GM21423 (cell line): ENCODE measurements around the gene ROBO1.
"Not testable (repeated sequence)": the region's sequence is repeated elsewhere in the genome, so short reads cannot be mapped to it uniquely, and the experiment has no call there.

Experiments
- ATAC-seq: cut with Tn5 transposase; IDR thresholded peaks from one replicate; pipeline ENCODE4 v1.9.1; 2021; ENCODE audit warnings: mild to moderate bottlenecking, moderate library complexity; ENCODE audit not compliant: unreplicated experiment

ROBO1 gene

DNA sequence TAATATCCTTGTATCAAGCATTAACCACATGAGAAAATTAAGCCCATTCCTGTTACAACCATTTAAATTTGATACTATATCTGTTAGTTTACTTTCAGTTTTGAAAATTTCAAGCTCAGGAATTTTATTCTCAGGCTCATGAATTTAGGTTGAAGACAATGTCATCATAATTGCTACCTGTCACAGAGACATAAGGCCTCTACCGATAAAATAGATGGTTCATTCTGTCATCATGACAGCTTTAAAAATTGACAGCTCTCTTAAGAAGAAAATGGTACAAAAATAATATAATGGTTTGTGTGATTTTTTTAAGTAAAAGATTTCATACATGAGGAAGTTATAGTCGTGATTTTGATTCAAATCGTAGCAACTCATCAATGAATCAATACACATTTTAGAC is 1003.2 kb downstream of the ROBO1 start:
- ATAC-seq: no peak

DNA sequence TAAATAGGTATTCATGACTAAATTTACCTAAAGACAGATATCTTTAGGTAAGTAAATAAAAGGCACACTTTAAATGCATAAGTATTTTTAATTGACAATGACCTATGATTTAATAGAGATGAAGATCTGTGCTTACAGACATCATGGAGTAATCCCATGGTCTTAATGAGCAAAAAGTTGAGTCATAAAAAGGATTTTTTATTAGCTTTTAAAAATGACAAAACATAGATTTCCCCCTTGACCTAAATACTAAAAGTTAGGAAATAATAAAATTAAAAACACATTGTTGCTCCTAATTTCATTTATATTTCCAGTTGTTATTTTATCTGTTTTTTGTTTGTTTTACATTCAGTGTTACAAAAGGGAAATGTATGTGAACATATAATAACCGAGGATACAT is 1005.7 kb downstream of the ROBO1 start:
- ATAC-seq: no peak

DNA sequence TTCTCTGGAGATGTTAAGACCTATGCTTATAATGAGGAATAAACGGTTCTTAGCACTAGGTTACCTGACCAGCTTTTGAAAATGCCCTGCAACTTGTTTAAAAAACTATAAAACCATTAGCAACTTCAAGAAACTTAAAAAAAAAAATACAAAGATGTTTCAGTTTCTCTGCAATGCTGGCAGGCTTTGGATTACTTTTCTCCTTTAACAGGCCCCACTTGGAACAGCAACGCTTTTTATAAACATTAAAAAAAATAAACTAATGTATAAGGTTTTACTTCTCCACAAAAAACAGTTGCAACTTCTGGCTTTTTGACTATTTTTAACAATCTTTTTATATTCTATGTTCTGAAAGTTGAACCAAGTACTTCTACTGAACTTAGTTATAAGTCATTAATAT is 1006.7 kb downstream of the ROBO1 start:
- no peak for ATAC-seq

DNA sequence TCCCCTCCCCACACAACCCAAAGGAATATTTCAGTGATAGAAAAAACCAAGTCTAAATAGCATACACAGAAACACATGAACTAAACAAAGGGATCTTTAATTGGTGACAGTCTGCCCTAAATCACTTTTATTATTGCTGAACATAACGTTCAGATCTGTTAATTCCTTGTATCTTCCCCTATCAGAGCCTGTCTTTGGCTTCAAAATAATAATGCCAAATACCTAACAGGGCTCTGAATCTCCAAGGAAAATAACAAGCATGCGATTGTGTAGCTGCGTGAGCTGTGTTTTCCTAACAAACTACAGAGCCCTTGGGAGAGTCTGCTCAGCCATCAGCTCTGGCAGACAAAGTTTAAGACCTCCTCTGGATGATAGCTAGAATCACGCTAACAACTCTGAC is 1010.1 kb downstream of the ROBO1 start:
- no peak for ATAC-seq

DNA sequence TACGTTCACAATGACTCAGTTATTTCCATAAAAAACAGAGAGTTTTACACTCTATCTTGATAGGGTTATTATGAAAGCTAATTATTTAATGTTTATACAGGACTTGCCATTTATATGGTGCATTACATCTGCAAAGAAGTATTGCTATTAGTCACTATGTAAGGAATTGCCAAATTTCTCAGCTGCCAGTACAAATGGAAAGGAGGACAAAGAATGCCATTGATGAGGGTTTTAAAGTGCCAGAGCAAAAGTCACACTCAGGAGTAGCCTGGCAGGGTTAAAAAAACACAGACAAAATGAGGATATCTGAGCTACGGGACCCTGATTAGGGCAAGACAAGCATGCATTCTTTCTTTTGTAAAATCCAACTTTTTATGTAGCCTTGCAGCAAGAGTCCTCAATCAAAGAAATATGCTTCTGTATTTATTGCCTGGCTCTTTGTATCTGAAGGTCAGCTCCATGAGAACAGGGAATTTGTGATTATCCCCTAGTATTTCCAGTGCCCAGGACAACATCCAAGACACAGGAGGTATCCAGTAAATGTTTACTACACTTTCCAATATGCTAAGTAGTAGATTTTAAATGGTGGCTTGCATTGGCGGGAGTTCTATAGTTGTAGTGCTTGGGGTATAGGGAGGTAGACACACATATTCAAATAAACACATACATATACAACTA is 1013.6 kb downstream of the ROBO1 start:
- ATAC-seq: no peak

DNA sequence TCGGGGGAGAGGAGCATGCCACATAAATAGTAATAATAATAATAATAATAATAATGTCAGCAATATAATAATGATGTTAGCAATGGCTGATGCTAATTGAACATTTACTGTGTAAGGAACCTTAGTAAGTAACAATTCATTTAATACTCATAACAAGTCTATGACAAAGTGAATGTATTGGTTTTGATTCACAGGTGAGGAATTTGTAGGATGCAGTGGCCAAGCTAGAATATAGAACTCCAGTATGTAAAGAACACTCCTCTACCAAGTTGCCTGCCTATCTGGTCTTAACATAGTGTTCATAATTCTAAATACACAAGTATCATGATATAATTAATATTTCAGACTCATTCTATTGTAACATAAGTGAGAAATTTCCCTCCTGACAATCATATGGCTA is 1016.5 kb downstream of the ROBO1 start:
- ATAC-seq: no peak

DNA sequence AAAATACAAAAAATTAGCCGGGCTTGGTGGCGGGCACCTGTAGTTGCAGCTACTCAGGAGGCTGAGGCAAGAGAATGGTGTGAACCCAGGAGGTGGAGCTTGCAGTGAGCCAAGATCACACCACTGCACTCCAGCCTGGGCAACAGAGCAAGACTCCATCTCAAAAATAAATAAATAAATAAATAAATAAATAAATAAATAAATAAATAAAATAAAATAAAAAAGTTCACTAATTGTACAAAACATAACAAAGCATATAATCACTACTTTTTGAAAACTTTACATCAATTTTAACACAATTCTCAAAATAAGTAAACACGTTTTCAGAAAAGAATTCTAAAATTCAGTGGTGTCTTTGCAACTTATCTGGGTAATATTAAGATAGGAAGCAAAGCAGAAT is 1017.5 kb downstream of the ROBO1 start:
- not testable (repeated sequence) for ATAC-seq

DNA sequence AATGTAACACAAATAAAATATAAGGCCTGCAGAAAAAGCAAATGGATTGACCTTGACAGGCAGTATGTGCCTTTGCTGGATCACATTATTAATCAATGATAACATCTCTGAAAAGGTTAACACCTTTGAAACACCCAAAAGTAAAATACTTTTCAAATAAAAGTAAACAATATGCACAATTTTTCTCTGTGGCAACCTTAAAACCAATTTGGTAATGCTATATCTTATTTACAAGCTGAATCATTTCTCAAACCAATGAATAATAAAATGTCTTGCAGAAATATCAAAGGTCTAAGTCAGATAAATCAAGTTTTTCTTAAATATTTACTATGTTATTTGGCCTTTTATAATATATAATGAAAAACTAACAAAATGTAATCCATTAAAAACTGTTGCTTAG is 1018.7 kb downstream of the ROBO1 start:
- ATAC-seq: no peak

DNA sequence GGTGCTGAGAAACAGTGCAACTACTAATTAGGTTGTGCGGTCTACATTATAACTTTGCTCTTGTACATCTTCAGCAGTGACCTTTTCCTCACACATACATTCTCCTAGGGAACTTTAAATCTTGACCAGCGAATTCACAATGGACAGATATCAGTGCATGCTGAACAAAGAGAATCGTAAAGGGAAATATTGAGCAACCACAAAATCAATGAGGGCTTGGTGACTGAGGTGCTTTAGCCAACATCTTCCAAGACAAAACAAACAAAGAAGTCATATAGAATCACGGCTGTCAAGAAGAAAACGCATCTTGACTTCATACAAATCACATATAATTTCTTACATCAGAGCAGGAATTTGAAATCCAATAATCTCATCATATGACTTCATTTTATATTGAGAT is 1022.0 kb downstream of the ROBO1 start:
- ATAC-seq: no peak

DNA sequence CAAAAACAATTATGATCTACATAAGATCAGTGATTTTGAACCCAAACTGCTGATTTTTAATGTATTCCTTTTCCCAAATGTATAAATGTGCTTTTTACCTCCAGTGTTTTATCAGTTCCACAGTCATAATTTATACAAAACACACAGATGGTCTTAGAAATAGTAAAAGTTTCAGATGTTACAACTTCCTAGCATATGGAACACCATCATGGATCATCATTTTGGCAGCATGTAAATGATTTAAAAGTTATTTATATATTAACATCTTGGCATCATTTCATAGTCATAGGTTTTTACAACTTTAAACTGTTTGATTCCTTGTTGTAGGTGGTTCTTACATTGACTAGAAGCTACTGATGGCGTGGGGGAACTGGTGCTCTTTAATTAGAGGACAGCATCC is 1025.3 kb downstream of the ROBO1 start:
- no peak for ATAC-seq

DNA sequence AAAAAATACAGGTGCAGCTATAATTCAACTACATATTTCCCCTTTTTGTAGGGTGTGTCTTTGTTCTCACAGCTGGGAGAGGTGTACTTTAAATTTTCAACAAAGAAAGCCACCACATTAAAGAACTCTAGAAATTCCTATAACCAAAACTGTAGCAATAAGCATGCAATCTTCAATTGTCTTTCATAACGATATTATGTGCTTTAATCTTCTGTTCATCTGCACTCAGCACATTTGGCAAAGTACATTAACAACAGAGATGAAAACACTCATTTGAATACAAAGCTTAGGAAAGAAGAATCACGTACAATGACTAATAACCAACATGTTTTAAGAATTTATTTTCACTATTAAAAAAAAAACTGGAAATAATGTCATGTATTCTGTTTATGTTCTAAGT is 1025.8 kb downstream of the ROBO1 start:
- no peak for ATAC-seq

DNA sequence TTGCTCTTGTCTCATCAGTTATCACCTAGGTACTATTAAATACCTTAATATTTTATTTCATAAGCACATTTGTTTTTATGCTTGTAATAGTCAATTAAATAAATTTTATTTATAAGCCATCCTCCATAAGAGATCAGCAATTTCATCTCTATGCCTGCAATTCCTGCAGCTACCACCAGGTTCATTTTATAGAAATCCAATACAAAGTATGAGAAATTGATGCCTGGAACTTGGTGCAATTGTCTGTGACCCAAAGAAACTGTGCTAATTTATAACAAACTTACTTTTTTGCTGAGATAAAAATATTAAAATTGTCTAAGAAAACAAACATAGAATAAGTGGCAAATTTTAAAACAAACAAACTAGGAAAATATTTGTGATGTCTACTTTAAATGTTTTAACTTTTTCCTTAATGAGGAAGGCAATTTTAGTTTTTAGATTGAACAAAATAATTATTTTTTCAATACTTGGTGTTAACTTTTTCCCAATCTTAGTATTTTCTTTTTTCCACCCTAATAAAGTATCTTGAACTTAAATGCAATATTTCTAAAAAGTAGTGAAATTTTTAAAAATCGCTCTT is 1026.6 kb downstream of the ROBO1 start:
- no peak for ATAC-seq

DNA sequence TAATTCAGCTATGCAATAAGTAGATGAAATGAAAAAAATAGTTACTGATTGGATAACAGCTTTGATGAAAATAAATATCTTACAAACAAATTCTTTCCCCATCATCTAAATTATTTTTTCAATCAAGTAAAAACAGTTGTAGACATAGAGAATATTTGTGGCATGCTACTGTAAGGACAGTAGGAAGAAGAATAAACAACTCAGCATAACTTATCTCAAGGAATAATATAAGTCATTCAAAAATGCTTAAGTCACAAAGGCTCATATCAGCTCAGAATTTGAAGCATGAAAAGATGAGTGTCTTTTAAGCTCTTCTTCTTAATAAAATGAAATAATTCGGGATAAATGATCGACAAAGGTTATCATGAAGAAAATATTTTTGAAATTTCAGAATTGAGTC is 1029.0 kb downstream of the ROBO1 start:
- no peak for ATAC-seq

DNA sequence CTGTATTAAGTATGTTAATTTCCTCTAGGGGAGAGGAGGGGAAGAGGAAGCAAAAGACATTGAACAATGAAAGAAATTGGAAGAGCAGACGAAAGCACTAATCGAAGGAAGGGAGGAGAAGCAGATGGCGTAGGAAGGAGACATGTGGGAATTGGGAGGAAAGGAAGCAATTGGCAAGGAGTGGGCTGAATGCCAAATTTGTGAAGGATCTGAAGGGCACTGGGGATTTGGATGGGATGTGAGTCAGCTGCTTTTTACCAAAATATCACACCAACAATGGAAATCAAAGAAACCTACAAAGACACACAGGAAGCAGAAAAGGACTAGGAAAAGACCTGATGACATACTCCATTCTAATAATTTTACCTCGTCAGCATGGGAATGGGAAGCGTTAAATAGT is 1029.8 kb downstream of the ROBO1 start:
- no peak for ATAC-seq

DNA sequence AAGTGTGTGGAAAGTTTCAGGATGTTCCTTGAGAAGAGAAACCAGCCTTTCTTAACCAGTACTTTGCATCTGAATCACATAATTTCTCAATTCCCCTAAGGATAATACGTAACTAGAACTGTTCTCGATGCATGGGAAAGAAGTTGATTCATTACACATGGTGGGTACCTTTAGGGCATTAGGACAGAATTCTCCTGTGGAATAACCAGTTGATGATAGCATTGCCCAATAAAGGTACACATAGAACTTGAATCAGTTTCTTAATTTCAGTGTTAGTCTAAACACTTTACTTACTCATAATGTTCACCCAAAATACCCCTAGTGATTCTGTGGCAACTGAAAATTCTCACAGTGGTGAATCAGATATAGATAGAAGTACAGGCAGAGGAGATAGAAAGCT is 1030.9 kb downstream of the ROBO1 start:
- ATAC-seq: no peak

DNA sequence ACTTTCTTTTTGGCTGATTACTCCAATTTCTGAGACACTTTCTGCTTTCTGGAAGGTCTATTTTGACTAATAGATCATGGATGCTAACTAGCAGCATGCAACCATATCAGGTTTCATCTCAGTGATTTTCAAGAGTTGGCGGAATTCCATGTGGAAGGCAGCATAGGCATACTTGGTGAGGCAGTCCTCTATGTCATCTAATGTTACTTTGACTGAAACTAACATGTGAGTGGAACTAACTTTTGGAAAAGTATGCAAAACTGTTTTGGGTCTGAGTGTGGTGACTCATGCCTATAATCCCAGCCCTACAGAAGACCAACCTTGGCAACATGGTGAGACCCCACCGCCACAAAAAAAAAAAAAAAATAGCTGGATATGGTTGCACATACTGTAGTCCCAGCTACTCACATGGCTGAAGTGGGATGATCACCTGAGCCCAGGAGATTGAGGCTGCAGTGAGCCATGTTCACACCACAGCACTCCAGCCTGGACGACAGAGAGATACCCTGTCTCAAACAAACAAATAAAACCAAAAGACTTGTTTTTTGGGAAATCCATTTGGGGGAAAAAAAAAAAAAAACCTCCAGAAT is 1033.7 kb downstream of the ROBO1 start:
- ATAC-seq: no peak

DNA sequence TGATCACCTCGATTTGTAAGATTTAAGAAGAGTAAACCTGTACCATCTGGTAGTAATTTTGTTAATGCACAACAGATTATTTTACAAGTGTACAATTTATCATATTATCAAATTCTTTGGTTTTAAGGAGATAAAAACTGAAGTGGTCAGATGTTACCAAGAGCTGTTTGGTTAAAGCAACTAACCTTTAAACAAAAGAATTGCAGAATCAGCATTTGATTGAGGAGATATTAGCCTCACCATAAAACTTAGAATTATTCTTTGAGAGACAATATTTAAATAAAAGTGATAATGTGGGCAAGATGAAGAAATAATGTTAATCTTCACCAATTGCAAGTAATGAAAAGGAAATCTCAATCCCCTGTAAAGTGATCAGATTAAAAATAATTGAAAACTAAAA is 1034.9 kb downstream of the ROBO1 start:
- no peak for ATAC-seq

DNA sequence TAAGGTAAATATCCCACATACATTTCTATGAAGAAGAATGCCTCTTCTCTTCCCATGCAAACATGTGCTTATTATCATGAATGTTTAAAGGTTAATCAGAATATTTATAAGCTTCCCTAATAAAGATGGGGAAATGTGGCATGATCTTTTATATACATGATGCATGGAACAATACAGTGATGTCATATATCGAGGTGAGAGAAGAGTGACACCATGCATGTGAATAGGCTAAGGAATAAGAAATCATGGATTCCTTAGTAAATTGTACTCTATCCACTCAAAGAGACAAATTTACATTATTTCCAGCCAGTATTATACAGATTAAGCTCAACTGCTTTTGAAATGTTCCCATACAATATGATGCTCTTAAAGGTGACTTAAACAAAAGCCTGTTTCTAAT is 1035.3 kb downstream of the ROBO1 start:
- no peak for ATAC-seq

DNA sequence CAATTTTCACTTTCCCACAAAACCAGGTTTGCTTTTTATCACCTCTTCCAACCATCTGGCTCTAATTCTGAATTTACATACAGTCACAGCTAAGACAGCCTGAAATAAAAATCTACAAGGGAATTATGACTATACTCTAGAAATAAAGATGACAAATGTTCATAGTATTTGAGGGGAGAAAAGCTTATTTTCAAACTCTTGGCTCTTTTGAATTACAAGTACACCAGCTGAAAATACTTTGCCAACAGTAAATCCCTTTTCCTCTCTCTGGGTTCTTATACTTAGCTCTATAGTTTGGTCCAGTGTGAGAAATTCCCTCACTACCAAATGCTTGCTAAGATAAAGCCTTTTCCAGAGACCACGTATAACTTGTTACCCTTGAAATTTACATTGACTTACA is 1037.9 kb downstream of the ROBO1 start:
- no peak for ATAC-seq

DNA sequence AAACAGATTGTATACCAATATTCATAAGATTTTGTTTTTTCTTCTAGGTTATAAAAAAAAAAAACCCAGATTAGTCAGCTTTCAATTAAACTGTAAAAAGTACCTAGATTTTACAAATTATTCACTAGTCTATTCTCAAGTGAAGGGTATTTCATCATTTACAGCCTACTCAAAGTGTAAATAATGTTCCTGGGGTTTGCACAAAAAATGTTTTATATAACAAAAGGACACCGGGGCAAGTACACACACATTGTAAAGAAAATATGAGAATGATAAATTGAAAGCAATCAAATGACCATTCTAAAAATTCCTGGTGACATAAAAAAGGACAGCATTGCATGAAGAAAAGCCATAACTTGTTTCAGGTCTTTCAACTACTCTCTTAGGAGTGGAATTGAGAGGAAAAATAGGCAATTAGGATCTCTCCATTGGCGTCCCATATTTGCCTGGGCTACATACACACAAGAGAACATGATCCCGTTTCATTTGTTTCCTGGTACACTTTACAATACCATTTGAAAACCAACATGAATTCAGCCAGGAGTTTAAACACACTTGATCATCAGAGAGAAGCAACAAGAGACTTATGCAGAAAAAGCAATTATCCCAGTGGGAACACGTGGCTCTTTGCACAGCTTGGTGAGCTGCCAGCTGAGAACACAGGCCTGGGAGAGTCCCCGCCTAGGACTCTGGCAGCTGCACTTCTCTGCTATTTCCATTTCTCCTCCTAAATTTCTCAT is 1039.2 kb downstream of the ROBO1 start:
- ATAC-seq: no peak

DNA sequence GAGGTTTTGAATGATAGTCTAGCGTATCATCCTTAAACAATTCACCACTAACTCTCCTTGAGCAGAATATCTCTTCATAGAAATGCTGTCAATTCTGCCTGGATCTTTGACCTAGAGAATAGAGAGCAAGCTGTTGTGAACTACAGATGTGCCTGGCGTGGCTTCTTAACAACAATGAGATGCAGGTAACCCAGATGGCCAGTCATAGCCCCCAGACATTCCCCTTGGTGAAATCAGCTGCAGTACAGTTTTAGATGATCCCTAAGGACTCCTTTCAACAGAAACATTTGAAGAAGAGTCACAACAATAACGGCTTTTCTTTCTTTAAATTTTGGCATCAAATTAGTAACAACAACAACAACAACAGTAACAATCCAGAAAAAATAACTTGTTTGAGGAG is 1041.3 kb downstream of the ROBO1 start:
- ATAC-seq: no peak

DNA sequence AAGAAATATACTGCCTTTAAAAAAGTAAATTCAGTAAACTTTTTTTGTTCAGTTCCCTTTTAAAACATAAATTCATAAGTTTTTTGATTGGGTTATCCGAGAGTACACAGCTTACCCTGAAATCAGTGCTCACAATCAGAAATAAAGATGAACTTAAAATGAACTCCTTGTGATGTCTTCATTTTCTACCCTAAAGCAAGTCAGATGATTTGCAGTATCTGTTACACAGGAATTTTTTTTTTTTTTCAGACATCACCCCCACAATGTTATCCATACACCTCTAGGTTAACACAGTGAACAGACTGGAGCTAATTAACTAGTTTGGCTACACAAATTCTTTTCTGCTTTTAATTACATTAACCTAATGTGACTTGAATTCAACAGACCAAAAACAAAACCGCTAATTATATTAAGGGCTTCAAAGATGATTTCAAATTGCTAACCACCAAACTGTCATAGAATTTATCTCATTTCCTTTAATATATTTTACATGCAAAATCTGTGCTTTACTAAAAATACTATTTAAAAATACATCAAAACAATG is 1042.0 kb downstream of the ROBO1 start:
- no peak for ATAC-seq
